NCI-H2107 (cell line): ENCODE measurements around the gene KCNQ5.

ENCODE experiments used
- DNase-seq: peaks from one replicate; lab custom pipeline; 2025; lab: John Stamatoyannopoulos, UW

KCNQ5 gene

GRCh38 chr6:72911463-72912155 lies 289.7 kb downstream of the KCNQ5 start:
- no peak for DNase-seq

GRCh38 chr6:72913797-72914196 lies 291.9 kb downstream of the KCNQ5 start:
- no peak for DNase-seq

DNA sequence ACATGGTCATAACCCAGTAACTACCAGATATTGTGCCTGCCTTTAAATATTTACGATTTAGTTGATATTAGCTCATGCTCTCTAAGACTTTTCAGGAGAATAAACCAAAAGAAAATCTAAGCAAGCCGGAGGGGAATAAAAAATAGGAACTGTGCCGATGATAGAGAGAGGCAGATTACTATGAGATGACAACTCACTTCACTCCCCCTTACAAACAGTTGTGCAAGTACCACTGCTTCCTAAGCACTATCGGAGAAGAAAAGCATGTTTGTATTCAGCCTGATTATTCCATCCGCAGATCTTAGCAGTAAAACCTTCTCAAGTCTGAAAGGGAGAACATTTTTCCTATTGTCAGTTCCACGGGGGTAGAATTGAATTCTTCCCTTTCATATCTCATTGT lies 294.4 kb downstream of the KCNQ5 start:
- no peak for DNase-seq

- no peak for DNase-seq
These were observed 295.0 kb downstream of the KCNQ5 start for GRCh38 chr6:72916906-72917305.

DNA sequence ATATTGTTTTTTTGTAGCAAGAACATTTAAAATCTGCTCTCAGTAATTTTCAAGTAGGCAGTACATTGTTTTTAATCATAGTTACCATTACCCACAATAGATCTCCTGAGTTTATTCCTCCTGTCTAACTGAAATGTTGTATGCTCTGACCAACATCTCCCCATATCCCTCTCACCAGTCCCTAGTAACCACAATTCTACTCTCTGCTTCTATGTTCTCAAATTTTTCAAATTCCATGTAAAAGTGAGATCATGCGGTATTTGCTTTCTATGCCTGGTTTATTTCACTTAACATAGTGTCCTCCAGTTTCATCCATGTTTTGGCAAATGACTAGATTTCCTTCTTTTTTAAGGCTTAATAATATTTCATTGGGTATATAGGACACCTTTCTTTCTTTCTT lies 300.5 kb downstream of the KCNQ5 start:
- DNase-seq = no peak

DNA sequence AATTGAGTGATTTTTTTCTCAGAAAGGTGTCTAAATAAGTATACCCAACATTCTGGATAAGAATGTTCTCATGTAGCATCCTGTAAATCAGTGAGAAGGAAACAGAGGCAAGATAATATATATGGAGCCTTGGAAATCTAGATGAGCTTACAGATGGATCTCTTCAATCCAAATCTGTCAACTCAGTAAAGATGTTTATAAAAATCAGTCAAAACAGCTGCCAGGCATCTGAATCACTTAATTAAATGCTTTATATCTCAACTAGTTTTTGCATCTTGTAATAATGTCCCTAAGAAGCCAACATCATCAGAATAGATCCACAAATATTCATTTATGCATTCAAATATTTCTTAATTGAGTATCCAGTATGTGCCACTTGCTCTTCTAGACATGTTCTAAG lies 303.3 kb downstream of the KCNQ5 start:
- no peak for DNase-seq

GRCh38 chr6:72930556-72931132 lies 308.8 kb downstream of the KCNQ5 start:
- DNase-seq = no peak

GRCh38 chr6:72931325-72931887 lies 309.5 kb downstream of the KCNQ5 start:
- no peak for DNase-seq

- DNase-seq = no peak
These were observed 311.4 kb downstream of the KCNQ5 start for GRCh38 chr6:72933233-72933632.

DNA sequence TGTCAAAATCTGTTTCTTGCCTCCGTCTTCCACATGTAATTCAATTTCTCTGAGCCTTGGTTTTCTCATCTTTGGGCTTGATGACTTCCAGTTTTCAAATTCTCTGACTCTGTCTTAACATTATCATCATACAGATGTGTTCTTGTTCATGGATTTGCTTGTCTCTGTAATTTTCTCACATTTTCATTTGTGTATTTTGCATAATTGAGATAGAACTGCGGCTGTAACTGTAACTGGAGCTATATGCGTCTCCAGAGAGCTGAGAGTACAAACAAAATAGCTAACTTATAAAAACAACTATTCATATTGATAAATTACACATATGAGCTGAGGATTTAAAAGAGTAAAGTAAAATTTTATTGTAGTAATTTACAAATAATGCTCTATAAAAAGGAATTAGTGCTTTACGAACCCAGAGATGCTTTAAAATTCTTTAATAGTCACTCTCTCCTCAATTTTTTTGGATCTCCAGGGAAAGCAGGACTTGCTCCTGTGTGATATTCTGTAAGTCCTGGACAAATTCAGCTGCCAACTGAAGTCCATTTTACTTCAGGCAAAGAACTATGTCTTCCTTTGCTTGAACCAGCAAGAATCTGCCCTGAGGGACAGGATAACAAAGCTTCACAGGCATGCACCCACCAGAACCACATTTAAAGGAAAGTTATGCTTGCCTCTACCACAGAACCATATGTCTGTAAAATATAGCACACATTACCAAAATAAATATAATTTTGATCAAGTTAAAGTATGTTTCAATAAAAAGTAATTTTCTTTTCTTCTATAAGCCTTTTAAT lies 315.1 kb downstream of the KCNQ5 start:
- DNase-seq = no peak

- DNase-seq = no peak
These were observed 316.2 kb downstream of the KCNQ5 start for GRCh38 chr6:72938104-72938503.

DNA sequence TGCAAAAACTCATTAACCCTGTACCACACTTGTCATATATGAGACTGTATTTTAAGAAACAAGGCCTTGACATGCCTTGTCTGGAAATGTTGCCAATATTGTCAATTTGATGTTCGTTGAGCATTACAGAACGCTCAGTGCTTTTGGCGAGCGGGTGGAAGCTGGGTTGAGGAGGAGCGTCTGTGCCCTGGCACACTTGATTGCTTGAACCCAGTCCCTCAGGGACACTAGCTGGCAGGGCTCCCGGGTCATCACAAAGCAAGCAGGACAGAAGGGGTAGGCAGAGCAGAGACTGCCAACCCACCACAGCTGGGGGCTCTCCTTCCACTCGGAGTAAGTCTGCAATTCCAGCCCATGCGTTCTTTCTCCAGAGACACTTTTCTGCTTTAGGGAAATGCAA lies 317.1 kb downstream of the KCNQ5 start:
- no peak for DNase-seq

DNA sequence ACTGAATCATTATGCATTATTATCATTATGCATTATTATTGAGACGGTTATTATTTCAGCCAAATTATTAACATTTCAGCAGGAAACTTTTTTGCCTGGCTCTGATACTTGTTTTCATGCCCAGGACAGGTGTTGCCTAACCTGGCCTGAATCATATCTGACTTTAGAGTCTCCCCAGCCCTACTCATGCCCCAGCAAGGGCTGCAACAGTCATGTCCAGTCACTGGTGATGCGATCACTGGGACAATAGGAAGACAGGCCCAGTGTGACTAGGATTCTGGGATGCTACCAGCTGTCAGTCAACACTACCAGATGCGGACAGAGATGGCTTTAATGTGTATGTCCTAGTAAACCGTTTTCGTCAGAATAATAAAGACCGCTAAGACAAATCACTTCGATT lies 318.4 kb downstream of the KCNQ5 start:
- no peak for DNase-seq

GRCh38 chr6:72941263-72941662 lies 319.4 kb downstream of the KCNQ5 start:
- no peak for DNase-seq

GRCh38 chr6:72941751-72942150 lies 319.9 kb downstream of the KCNQ5 start:
- peak; percentile 13 for DNase-seq

DNA sequence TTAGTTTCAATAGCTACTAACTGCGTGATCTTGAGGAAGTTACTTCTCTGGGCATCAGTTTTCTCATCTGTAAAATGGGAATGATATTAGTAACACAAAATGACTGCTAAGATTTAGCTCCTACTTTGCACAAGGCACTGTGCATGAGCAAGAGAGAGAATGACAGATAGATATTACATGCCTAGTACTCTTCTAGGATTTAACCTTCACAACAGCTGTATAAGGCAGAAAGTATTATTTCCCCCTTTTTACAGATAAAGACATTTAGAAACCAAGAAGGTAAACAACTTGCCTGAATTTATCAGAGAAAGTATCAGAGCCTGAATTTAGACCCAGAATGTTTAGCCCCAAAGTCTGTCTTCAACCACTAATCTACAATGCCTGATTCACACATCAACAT lies 321.8 kb downstream of the KCNQ5 start:
- no peak for DNase-seq

GRCh38 chr6:72944660-72945059 lies 322.8 kb downstream of the KCNQ5 start:
- DNase-seq = no peak

GRCh38 chr6:72946774-72947173 lies 324.9 kb downstream of the KCNQ5 start:
- DNase-seq = no peak

DNA sequence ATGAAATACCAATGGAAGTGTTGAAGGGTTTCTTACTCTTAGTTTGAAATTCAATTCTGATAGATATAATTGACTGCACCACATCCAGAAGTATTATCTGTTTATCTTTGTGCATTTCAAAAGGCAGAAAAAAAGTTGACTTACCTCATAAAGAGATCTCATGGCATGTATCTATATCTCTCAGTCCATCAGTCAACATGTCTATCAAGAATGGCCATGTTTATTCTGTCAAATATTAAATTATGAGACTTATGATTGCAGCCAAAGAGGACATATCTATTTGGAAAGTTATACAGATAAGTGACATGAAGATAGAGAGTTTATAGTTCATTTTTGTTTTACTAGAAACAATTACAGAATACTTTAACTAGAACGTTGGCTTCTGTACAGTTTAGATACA lies 325.7 kb downstream of the KCNQ5 start:
- no peak for DNase-seq

DNA sequence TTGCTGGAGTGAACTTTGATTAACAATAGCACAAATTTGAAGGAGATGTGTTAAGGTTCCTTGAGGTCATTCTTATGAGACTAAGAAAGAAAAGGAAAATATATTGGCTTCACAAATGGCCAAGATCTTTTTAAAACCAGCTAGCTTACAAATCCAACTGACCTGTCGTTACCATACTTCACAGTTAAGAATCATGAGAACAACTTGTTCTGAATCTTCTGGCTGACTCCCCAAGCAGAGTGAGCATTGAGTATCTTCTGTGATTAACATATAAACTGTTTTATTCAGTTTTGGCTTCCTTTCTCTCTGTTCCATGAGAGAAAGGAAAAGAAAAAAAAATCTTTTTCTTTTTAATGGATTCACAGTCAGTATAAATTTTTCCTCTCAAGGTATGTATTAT lies 326.3 kb downstream of the KCNQ5 start:
- DNase-seq = no peak

GRCh38 chr6:72950114-72950860 lies 328.4 kb downstream of the KCNQ5 start:
- no peak for DNase-seq
